IMR-90 (cell line): Measurements from ENCODE around the gene IWS1.

ENCODE experiments used
- BHLHE40 ChIP-seq: fragments of 150-350 bp; IDR thresholded peaks from 2 replicates; pipeline ENCODE4 v1.6.1; 2016; ENCODE audit warnings: mild to moderate bottlenecking, low read depth, low read length
- CEBPB ChIP-seq: IDR thresholded peaks from 2 replicates; pipeline ENCODE4 v1.6.1; 2012; ENCODE audit warnings: low read depth, low read length, improper control_type of control experiment
- CHD1 ChIP-seq: IDR thresholded peaks from 2 replicates; pipeline ENCODE4 v1.6.1; 2012; ENCODE audit warnings: low read depth, low read length, improper control_type of control experiment
- CTCF ChIP-seq: conservative IDR thresholded peaks from 2 replicates; pipeline ENCODE4 v1.5.1; 2012; ENCODE audit warnings: mild to moderate bottlenecking, low read depth, low read length, improper control_type of control experiment
- FOS ChIP-seq: fragments of 150-350 bp; IDR thresholded peaks from 2 replicates; pipeline ENCODE4 v1.6.1; 2016; ENCODE audit warnings: low read depth, low read length
- MAFK ChIP-seq: IDR thresholded peaks from 2 replicates; pipeline ENCODE4 v1.6.1; 2012; ENCODE audit warnings: low read depth, low read length, improper control_type of control experiment
- POLR2A ChIP-seq: IDR thresholded peaks from 2 replicates; pipeline ENCODE4 v1.6.1; 2012; ENCODE audit warnings: mild to moderate bottlenecking, low read depth, low read length
- RAD21 ChIP-seq: IDR thresholded peaks from 2 replicates; pipeline ENCODE4 v1.6.1; 2012; ENCODE audit warnings: low read length, improper control_type of control experiment
- RFX5 ChIP-seq: IDR thresholded peaks from 2 replicates; pipeline ENCODE4 v1.8.0; 2012; ENCODE audit warnings: low read depth, mild to moderate bottlenecking, low read length, moderate library complexity
- USF2 ChIP-seq: fragments of 150-350 bp; IDR thresholded peaks from 2 replicates; pipeline ENCODE4 v1.6.1; 2017; ENCODE audit warnings: mild to moderate bottlenecking, antibody characterized with exemption, low read length, low read depth
- TF ChIP-seq, protein P1 (sequence below): fragments of 150-350 bp; IDR thresholded peaks from 2 replicates; pipeline ENCODE4 v1.6.1; 2016; ENCODE audit warnings: low read depth, mild to moderate bottlenecking, low read length, moderate library complexity, borderline replicate concordance

GRCh38 chr2:127569666-127570065 lies 43.4 kb upstream of the IWS1 start:
- TF ChIP-seq RAD21, result no peak
- TF ChIP-seq BHLHE40, result no peak
- no peak for TF ChIP-seq POLR2A
- no peak for TF ChIP-seq CTCF
- no peak for TF ChIP-seq CHD1
- TF ChIP-seq USF2, result no peak
- no peak for TF ChIP-seq RFX5
- no peak for TF ChIP-seq FOS
- TF ChIP-seq, protein P1, sequence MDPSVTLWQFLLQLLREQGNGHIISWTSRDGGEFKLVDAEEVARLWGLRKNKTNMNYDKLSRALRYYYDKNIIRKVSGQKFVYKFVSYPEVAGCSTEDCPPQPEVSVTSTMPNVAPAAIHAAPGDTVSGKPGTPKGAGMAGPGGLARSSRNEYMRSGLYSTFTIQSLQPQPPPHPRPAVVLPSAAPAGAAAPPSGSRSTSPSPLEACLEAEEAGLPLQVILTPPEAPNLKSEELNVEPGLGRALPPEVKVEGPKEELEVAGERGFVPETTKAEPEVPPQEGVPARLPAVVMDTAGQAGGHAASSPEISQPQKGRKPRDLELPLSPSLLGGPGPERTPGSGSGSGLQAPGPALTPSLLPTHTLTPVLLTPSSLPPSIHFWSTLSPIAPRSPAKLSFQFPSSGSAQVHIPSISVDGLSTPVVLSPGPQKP, result no peak
- no peak for TF ChIP-seq MAFK
- TF ChIP-seq CEBPB, result no peak
